NCI-H2081 treated with DMSO at 0.1 percent for 48 hours (cell line): ENCODE measurements around the gene C3.
"Not testable (repeated sequence)": the region's sequence is repeated elsewhere in the genome, so short reads cannot be mapped to it uniquely, and the experiment has no call there.

ENCODE experiments used
- DNase-seq: peaks from one replicate; lab custom pipeline; 2025; lab: John Stamatoyannopoulos, UW

Gene C3

DNA sequence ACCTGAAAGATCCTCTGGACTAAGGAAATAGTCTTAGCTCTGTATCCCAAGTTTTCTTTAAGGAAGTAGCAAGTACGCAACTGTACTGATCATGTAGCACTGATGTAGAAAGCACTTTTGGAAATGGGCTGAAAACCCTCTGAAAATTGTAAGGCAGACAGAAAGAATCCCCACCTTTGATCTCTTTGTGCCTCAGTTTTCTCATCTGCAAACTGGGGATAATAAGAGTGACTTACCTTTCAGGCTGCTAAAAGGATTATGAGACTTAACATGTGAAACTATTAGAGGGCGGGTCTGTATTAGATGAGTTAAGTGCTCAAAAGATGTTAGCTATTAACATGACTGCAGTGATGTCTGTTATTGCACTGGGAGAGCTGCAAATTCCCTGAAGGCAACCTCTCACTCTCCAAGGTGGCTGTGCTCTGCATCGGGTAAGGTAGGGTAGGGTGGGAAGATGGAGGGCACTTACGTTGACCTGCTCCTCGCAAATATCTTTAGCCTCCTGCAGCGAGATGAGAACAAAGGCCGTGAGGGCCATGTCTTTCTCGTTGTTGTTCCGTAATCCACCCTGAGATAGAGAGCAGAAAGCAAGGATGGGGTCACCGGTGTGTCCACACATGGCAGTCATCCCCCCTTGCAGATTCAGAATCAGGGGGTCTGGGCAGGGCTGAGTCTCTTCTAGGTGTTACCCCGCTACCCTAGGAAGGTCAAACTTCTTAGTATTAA lies 30.1 kb downstream of the C3 start:
- no peak for DNase-seq

DNA sequence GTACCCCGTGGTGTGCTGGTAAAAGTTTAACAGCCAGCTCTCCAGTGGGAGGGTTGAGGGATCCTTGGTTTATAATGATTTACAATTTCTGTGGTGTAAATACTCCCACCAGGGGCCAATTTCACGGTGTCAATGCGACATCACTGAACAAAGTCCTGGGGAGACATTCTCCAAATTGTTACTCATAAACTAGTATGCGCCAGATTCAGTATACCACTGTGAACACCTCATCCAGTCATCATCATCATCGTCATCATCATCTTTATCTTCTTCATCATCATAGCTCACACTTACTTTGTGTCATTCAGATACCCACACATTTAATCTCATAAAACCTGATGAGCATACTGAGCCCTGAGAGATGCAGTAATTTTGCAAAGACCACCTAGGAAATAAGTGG lies 33.3 kb downstream of the C3 start:
- no peak for DNase-seq

DNA sequence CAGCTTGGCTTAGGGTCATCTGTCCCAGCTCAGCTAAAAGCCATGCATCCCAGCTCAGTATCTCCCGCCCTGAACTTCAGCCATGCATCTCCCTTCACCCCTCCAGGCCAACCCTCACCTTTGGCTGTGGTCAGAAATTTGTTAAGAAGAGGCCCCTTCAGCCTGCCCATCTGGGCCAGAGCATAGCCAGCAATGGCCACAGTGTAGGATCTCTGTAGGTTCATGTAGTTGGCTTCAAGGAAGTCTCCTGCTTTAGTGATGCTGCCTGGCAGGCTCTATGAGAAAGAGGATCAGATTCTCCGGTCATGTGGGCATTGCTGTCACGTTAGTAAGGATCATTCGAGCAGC lies 33.8 kb downstream of the C3 start:
- no peak for DNase-seq

DNA sequence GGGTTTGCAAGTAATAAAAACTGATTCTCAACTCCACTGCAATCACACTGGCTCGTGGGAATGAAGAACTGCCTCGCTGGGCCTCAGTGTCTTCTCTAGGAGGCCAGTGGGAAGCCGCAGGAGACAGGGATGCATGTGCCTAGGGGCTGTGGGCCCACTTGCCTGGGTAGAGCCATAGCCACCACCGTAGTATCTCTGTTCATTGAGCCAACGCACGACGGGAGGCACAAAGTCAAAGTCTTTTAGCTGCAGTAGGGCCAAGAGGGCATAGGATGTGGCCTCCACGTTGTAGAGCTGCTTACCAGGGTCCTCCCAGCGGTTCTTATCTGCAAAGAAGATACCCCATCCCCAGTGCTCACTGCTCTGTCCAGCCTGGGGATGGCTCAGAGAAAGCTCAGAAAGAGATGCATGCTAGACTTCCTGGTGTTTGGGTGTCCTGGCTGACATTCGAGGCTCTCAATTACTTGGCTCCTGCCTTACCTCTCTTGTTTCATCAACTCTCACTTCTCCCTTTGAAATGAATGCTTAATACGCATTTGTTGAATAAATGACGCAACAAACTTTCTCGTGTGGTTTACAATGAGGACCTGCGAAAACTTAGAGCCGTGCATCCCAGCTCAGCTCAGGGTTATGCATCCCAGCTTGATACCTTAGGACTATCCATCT lies 34.4 kb downstream of the C3 start:
- DNase-seq = no peak

DNA sequence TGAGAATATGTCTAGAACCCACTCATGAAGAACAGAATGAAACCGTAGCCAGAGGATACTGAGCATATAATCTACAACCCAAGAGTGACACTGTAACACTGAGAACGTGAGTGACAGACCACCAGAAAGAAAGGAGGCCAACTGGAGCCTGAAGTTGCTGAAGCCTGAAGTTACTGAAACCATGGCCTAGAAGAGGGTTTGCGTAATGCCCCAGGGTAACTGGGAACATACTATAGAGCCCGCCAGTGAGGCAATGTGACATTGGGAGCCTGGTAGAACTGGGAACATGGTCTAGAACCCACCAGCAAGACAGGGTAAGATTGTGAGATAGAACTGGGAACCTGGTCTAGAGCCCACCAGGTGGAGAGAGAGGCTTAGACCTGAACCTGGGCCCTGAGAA lies 35.0 kb downstream of the C3 start:
- DNase-seq = no peak

DNA sequence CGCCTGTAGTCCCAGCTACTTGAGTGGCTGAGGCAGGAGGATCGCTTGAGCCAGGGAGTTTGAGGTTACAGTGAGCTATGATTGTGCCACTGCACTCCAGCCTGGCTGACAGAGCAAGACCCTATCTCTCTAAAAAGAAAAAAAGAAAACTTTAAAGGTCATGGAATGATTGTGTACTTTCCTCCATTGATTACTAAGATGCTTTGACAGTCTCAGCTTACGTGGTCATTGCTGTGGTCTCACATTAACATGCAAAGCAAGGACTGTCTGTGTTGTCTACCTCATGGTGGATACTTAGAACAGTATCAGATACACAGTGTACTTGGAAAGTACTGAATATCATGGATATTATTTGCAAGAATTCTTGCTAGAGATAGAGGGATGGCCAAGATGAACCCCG lies 36.5 kb downstream of the C3 start:
- DNase-seq = no peak

DNA sequence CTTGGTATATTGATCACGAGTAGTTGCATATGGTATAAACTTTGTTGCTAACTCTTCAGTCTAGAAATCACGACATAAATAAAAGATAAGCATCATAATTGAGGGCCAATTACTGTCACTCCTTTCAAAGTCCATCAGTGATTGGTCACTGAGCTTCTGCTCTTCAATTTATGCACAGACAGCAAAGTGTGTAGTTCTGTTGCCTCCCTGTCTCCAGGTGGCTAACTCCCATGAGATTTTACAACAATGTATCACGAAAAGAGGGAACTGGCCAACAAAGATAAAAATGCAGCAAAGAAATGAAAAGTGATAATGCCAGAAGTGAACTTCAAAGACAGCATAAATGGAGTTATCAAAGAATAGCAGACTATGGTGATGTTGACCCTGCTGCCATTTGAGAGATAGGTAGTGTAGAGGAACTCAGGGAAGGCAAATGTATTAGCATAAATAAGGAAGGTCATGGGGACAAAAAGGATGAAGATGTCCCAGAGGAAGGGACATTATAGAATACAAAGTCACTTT lies 37.8 kb downstream of the C3 start:
- no peak for DNase-seq

DNA sequence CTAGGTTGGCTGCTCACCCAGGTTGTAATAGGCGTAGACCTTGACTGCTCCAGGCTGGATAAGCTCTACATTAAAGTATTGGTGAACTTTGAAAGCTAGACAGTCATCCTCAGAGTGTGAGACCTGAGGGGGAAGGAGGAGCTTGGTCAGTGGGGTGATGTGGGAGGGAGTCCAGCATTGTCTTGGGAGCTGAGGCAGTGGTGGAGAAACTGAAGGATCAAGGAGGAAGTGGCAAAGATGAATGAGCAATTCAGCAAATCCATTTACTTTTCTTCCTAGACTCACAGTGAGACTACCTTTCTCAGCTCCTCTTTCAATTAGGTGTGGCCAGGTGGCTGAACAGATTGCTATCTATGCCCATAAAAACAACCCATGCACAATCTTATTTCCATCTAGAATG lies 40.3 kb downstream of the C3 start:
- no peak for DNase-seq

DNA sequence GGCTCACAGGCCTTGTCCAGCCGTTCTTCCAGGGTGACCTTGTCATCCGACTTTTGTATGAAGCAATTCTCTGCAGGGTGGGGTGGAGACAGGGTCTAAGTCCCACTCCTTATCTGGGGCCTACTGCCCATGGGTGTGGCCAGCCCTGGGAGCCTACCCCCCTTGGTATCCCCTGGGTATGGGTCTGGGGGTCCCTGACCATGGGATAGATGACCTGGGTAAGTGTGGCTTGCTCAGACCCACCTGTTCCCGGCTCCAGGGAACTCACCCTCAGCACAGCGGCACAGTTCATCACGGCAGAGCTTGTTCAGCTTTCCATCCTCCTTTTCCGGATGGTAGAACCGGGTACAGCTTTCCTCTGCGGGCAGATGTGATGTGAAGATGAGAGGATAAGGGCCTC lies 41.3 kb downstream of the C3 start:
- DNase-seq = no peak

DNA sequence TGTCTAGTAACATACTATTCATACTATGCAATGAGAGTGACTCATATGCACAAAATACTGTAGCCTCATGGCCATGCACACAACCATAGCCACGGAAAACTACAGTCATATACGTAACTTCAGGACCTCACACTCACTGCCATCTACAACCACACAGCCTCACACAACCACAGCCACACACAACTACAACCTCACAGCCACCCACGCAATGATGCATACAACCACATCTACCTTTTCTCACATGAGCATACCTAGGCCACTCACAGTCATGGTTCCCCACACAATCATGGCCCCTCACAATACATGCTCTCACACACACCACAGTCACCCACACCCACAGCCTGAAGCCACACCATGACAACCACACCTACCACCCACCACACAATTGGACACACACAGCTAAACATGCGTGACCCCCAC lies 41.8 kb downstream of the C3 start:
- no peak for DNase-seq

DNA sequence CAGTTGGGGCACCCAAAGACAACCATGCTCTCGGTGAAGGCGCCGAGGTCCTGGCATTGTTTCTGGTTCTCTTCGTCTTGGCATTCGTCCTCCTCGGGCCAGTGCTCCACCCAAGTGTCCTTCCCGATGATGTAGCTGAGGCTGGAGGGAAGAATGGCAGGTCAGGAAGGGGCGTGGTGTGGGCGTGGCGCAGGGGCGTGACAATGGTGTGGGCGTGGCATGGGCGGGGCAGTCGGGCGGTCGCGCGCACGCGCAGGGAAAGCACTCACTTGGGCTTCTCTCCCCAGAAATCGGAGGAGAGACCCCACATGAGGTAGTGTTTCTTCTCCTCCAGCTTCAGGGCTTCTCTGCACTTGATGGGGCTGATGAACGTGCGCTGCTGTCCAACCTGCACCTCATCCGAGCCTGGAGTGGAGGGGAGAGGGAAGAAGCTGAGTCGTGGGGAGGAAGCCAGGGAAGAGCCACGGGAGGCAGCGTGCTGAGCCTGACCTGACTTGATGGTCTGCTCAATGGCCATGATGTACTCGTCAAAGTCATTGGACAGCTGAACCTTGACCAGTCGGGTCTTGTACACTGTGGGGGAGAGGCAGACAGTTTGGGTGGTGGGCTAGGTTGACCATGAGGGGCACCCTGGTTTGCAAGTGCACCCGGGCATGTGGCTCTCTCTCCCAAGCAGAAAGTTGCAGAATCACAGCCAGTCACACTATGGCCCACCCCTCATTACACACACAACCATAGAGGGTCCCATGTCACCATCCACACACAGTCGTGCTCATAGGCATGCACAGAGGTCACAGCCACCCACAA lies 42.4 kb downstream of the C3 start:
- no peak for DNase-seq

DNA sequence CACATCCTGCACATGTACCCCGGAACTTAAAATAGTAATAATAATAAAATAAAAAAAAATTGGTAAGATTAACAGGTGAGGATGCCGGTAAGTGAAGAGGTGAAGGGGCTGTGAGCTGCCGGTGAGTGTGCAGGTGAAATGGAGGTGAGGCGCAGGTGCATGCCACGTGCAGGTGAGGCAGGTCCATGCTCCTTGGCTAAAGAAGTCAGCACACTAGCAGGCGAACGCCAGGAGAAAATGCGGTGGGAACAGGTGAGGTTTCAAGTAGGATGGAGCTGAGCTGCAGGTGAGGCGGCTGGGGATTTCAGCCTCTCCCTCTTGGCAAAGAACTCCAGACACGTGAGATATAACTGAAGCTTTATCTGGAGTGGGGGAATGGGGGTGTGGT lies 43.0 kb downstream of the C3 start:
- no peak for DNase-seq

DNA sequence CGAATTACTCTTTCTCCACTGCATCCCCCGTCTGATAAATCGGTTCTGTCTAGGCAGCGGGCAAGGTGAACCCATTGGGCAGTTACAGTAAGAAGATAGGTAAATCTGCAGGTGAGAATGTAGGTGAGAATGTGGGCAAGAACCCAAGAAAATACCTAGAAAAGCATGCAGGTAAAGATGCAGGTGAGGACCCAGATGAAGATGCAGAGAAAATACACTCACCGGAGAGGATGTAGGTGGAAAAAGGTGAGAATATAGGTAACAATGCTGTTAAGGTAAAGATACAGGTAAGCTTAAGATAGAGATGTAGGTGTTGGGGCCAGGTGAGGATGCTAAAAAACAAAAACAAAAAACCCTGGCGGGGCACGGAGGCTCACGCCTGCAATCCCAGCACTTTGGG lies 44.2 kb downstream of the C3 start:
- no peak for DNase-seq

DNA sequence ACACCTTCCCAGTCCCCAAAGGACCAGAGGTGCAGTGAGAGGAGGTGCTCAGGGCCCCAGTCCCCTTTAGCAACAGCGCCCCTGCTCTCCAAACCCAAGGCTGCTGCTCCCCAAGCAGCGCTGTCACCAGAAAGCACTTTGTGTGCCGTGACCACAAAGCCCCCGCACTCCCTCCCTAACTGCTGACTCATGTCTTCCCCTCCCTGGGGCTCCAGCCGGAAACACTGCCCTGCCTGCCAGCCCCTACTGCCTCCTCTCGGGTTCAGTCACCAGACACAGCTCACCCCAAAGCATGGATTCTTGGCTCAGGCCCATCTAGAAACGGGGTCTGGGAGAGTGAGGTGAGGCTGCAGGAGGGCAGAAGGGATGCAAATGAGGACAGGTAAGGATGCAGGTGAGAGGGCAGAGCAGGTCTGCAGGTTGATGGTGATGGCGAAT lies 45.6 kb downstream of the C3 start:
- DNase-seq = no peak

DNA sequence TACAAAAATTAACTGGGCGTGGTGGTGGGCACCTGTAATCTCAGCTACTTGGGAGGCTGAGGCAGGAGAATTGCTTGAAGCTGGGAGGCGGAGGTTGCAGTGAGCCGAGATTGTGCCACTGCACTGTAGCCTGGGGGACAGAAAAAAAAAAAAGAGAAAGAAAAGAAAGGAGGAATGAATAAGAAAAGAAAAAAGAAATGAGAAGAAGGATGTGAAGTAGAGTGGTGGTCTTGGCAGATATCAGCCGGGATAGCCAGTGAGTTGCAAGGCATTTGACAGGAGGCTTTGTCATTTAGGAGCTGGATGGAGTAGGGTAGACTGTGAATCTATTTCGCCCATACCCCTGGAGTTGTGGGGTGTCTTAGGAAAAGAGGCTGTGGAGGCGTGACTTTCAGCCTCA lies 46.0 kb downstream of the C3 start:
- DNase-seq = not testable (repeated sequence)

DNA sequence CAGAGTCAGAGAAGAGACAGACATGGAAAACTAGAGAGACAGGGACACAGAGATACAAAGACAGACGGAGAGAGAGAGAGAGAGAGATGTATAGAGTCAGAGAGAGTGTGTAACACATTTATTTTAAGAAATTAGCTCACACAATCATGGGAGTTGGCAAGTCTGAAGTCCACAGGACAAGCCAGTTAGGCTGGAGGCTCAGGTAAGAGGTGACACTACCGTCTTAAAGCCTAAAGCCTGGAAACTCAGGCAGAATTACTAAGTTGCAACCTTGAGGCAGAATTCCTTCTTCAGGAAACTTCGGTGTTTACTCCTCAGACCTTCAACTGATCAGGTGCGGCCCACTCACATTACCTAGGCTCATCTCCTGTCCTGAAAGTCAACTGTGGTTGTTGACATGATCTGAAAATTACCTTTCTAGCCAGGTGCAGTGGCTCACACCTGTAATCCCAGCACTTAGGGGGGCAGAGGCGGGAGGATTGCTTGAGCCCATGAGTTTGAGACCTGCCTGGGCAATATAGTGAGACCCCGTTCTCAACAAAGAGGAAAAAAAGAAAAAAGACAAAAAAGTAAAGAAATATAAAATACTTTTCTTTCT lies 47.7 kb downstream of the C3 start:
- no peak for DNase-seq

DNA sequence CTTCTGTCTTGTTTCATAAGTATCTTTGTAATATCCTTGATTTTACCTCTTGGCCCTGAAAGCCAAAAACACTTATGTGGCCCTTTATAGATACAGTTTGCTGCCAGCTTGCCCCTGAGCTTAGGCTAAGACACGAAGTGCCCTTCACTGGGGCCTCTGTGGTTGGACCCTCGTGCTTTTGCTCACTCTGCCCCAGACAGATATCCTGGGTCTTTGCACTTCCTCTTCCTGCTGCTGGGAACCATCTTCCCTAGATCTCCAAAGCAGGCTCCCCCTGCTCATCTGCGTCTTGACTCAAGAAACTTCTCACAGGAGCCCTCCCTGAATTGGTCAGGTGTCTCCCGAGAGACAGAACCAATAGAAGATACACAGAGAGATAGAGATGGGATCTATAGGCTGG lies 48.5 kb downstream of the C3 start:
- DNase-seq = no peak

DNA sequence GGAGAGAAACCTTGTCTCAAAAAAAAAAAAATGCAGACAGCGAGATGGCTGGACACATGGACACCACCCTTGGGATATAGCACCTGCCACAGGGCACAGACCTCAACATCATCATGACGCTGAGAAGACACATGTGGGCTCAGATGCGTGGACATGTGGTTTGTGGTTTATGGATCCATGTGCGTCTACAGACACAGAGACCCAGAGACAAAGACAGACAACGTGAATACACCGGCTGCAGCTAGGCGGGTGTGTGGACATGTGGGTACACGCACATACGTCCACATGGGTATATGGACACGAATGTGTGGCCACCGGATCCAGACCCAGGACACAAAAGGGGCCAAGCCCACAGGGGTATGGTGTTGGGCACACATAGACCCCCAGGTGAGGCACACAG lies 51.8 kb downstream of the C3 start:
- no peak for DNase-seq

DNA sequence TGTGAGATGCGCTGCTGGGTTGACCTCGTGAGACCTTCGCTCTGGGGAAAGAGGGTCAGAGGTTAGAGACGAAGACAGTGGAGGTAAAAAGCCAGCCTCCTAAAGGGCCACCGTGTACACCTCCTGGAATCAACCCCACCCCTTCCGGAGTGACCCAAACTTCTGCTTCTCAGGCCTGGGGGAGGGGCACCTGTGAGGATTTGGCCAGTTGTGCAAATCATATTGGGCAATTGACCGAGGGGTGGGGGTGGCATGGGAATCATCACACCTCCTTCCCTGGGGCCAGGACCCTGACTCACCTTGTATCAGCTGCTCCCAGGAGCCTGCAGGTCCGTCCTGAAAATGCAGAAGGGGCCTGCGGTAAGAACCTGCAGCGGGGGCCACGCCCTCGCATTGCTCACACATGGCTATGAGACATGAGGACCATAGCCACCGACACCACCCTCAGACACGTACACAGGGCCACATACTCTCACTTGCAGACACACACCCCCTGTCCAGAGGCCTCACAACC lies 53.3 kb downstream of the C3 start:
- no peak for DNase-seq

DNA sequence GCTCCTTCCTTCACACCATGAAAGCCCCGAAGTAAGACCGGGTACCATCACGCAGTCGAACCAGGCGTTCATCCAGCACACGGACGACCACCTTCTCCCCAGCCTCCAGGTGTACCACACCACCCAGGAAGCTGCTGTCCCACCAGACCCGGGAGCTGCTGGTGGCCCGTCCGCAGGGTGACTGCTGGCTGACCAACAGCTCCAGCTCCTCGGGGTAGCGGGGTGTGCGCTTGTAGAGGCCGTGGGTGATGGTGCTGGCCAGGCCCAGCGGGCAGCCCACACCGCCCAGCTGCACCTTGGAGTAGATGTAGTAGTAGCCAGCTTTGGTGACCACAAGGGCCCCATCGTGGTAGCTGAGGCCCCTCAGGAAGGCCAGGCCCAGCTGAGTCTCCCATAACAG lies 55.5 kb downstream of the C3 start:
- DNase-seq = no peak

DNA sequence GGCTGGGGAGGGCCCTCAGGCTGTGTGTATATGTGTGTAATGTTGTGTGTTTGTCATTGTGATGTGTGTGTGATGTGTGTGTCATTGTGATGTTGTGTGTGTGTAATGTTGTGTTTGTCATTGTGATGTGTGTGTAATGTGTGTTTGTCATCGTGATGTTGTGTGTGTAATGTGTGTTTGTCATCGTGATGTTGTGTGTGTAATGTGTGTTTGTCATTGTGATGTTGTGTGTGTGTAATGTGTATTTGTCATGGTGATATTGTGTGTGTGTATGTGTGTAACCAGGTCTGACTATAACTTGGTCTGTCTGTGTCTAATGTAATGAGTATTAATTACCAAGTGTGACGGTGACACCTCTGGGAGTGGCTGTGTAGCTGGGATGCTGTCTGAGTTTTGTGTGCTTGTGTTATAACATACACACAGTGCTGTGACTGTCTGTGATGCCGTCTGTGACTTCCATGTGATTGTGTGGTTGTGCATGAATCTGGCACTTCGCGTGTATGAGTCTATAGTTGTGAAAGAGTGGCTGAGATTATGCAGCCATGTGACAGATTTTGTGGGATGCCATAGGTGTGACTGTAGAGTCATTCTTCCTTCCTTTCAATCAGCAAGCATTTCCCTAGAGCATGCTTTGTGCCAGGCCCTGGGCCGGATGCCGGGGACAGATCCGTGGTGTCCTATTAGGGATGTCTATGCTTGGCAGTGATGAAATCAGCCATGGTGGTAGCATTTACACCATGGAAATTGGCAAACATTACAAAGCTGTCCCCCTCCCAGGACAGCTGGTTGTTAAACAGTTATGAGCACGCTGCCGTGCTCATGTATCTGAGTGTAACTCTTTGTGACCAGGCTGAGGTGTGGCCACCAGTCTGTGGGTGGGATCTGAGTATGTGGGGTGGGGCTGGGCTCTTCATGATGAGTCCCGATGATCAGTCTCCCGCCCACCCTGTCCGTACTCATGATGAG lies 56.9 kb downstream of the C3 start:
- DNase-seq = no peak
